Suprapubic skin (tissue), 4 donors: ENCODE measurements around the gene BCL11B.

Source experiments
- CTCF ChIP-seq, 2 donors: fragments of 200-600 bp in 1 of 2; fragments of 450-650 bp in 1 of 2; sonication (generic) in 1 of 2; IDR thresholded peaks; one replicate each; pipeline ENCODE4 v1.5.1; 2016 to 2019; ENCODE audit warnings: antibody characterized with exemption in 2 of 2, mild to moderate bottlenecking in 1 of 2, moderate library complexity in 1 of 2
- EP300 ChIP-seq: sonication (generic); formaldehyde crosslinking; IDR thresholded peaks from one replicate; pipeline ENCODE4 v1.6.1; 2017; ENCODE audit warnings: antibody characterized with exemption
- POLR2A ChIP-seq, 2 donors: fragments of 450-650 bp; IDR thresholded peaks; one replicate each; pipeline ENCODE4 v1.6.1; 2017; ENCODE audit warnings: antibody characterized with exemption in 2 of 2, mild to moderate bottlenecking in 2 of 2, moderate library complexity in 2 of 2
- POLR2AphosphoS5 ChIP-seq, 3 donors: sonication (generic); formaldehyde crosslinking; IDR thresholded peaks; one replicate each; pipeline ENCODE4 v1.6.1; 2017; ENCODE audit warnings: antibody characterized with exemption in 3 of 3

- no peak for TF ChIP-seq POLR2A (IDR thresholded peaks at IDR 0.05)
- no peak for TF ChIP-seq CTCF (IDR thresholded peaks at IDR 0.05)
- no peak for TF ChIP-seq EP300
- no peak for TF ChIP-seq POLR2AphosphoS5 (IDR thresholded peaks at IDR 0.05)
These were observed 11.1 kb downstream of the BCL11B start for GRCh38 chr14:99260587-99261551.
